ENCODE results near the gene PACS1.

Gene PACS1

GRCh38 chr11:66292543-66293332 lies 222.7 kb downstream of the PACS1 start:
- no peak overlapping the region for H3K4me3 ChIP-seq (replicated peaks in 1 of 2; ENCODE audit: low read depth in 2 of 2, low read length in 2 of 2)
- no peak for TF ChIP-seq CTCF (IDR thresholded peaks at IDR 0.05; ENCODE audit: low read depth, low read length)
- no peak for DNase-seq (ENCODE audit: low read depth in 2 of 2)

GRCh38 chr11:66293352-66293751 lies 223.3 kb downstream of the PACS1 start:
- no peak overlapping the region for H3K4me3 ChIP-seq (replicated peaks in 1 of 2; ENCODE audit: low read depth in 2 of 2, low read length in 2 of 2)
- DNase-seq (ENCODE audit: low read depth in 2 of 2), result no peak
- no peak for TF ChIP-seq CTCF (IDR thresholded peaks at IDR 0.05; ENCODE audit: low read depth, low read length)

GRCh38 chr11:66293777-66294625 lies 223.9 kb downstream of the PACS1 start:
- H3K4me3 ChIP-seq (replicated peaks in 1 of 2; ENCODE audit: low read depth in 2 of 2, low read length in 2 of 2), result no peak overlapping the region
- no peak for DNase-seq (ENCODE audit: low read depth in 2 of 2)
- TF ChIP-seq CTCF (IDR thresholded peaks at IDR 0.05; ENCODE audit: low read depth, low read length), result no peak
